HEK293T (cell line): ENCODE data around the gene DCP2.
"Not testable (repeated sequence)": the region's sequence is repeated elsewhere in the genome, so short reads cannot be mapped to it uniquely, and the experiment has no call there.

Source experiments
- CTCF ChIA-PET: fragments of 350-600 bp; formaldehyde crosslinking; extraction: SDS; loops from one replicate; lab custom pipeline; 2021; ENCODE audit warnings: antibody characterized with exemption, inconsistent platforms; lab: Yijun Ruan, JAX
- POLR2A ChIA-PET: fragments of 350-600 bp; formaldehyde crosslinking; extraction: SDS; loops from one replicate; lab custom pipeline; 2020; ENCODE audit warnings: antibody characterized with exemption, inconsistent platforms; lab: Yijun Ruan, JAX
- DNase-seq: peaks from one replicate; pipeline ENCODE4 v3.0.0; 2012; ENCODE audit warnings: mixed read lengths; ENCODE audit errors: extremely low spot score
- ARNT ChIP-seq: fragments of 450-650 bp; IDR thresholded peaks from 2 replicates; pipeline ENCODE4 v1.6.1; 2017; ENCODE audit warnings: mild to moderate bottlenecking
- BHLHE40 ChIP-seq: fragments of 450-650 bp; IDR thresholded peaks from 2 replicates; pipeline ENCODE4 v1.6.1; 2016; ENCODE audit warnings: mild to moderate bottlenecking, moderate library complexity, borderline replicate concordance
- CTBP1 ChIP-seq: fragments of 450-650 bp; IDR thresholded peaks from 2 replicates; pipeline ENCODE4 v1.6.1; 2016; ENCODE audit warnings: borderline replicate concordance
- ELF4 ChIP-seq: fragments of 450-650 bp; IDR thresholded peaks from 2 replicates; pipeline ENCODE4 v1.6.1; 2017; ENCODE audit warnings: antibody characterized with exemption
- FOXA1 ChIP-seq: fragments of 450-650 bp; IDR thresholded peaks from 2 replicates; pipeline ENCODE4 v1.6.1; 2016; ENCODE audit warnings: mild to moderate bottlenecking
- FOXK2 ChIP-seq: fragments of 450-650 bp; IDR thresholded peaks from 2 replicates; pipeline ENCODE4 v1.6.1; 2016; ENCODE audit warnings: mild to moderate bottlenecking
- FOXM1 ChIP-seq: fragments of 450-650 bp; IDR thresholded peaks from 2 replicates; pipeline ENCODE4 v1.6.1; 2017; ENCODE audit warnings: mild to moderate bottlenecking, borderline replicate concordance
- HDGF ChIP-seq: fragments of 450-650 bp; IDR thresholded peaks from 2 replicates; pipeline ENCODE4 v1.6.1; 2017; ENCODE audit warnings: antibody characterized with exemption, borderline replicate concordance
- L3MBTL2 ChIP-seq: fragments of 450-650 bp; conservative IDR thresholded peaks from 2 replicates; pipeline ENCODE4 v1.6.1; 2016; ENCODE audit warnings: mild to moderate bottlenecking
- LEF1 ChIP-seq: fragments of 450-650 bp; IDR thresholded peaks from 2 replicates; pipeline ENCODE4 v1.6.1; 2017; ENCODE audit warnings: mild to moderate bottlenecking, borderline replicate concordance
- NFRKB ChIP-seq: fragments of 450-650 bp; IDR thresholded peaks from 2 replicates; pipeline ENCODE4 v1.6.1; 2016; ENCODE audit warnings: mild to moderate bottlenecking, moderate library complexity
- PKNOX1 ChIP-seq: fragments of 450-650 bp; IDR thresholded peaks from 2 replicates; pipeline ENCODE4 v1.6.1; 2016
- SP1 ChIP-seq: fragments of 450-650 bp; IDR thresholded peaks from 2 replicates; pipeline ENCODE4 v1.6.1; 2017
- SUZ12 ChIP-seq: fragments of 450-650 bp; IDR thresholded peaks from 2 replicates; pipeline ENCODE4 v1.6.1; 2016; ENCODE audit warnings: mild to moderate bottlenecking
- TARDBP ChIP-seq: fragments of 450-650 bp; IDR thresholded peaks from 2 replicates; pipeline ENCODE4 v1.6.1; 2016
- ZNF384 ChIP-seq: fragments of 450-650 bp; IDR thresholded peaks from 2 replicates; pipeline ENCODE4 v1.6.1; 2016

DCP2 gene

DNA sequence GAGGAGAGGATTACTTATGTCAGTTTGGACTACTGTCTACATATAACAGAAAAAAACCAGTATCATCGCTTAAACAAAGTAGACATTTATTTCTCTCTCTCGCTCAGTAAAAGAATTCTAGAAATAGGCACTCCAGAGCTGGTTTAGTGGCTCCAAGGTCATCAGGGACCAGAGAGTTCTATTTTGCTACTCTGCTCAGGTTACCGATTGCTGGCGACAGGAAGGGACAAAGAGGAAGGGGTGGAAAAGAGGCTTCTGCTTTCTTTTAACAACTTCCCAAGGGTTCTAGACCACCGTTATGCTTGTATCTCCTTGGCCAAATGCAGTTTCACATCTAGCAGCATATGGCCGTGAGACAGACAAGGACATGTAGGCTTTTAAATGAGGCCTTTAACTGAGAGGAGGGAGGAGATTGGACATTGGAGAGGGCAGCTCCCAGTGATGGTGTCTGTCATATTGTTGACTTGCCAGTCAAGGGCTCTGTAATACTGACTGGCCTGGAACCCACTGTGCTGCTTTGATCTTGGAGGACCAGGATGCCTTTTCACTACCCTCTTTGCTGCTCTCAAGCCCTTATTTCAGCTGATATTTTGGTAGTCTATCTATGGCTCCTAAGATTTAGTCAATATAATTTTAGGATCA is 15.6 kb upstream of the DCP2 start:
- TF ChIP-seq HDGF = no peak
- TF ChIP-seq BHLHE40 = no peak
- TF ChIP-seq PKNOX1 = no peak
- TF ChIP-seq L3MBTL2 = no peak
- no peak for TF ChIP-seq SP1
- TF ChIP-seq NFRKB = no peak
- no peak for TF ChIP-seq FOXM1
- TF ChIP-seq ARNT = no peak
- TF ChIP-seq FOXK2 = no peak
- TF ChIP-seq TARDBP = no peak
- TF ChIP-seq ELF4 = no peak
- no peak for TF ChIP-seq SUZ12
- no peak for TF ChIP-seq FOXA1
- TF ChIP-seq ZNF384 = no peak
- TF ChIP-seq LEF1 = no peak
- no peak for TF ChIP-seq CTBP1
- ChIA-PET CTCF (no interaction called here), POLR2A (interaction anchor here (0.7 to 4.6 kb wide), 4 partner anchors 8 to 40 kb away, joined by 3 to 30 read pairs (median 6); partner anchors contain the start of genes DCP2 and REEP5)
- no peak for DNase-seq

DNA sequence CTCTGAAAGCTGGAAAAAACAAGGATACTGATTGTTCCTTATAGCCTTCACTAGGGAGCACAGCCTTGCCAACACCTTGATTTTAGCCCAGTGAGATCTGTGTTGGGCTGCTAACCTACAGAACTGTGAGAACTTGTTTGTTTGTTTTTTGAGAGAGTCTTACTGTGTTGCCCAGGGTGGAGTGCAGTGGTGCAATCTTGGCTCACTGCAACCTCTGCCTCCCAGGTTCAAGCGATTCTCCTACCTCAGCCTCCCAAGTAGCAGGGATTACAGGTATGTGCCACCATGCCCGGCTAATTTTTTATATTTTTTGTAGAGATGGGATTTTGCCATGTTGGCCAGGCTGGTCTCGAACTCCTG is 13.2 kb upstream of the DCP2 start:
- POLR2A ChIA-PET = interaction anchor here (2.5 to 4.6 kb wide), 2 partner anchors 12 to 42 kb away, joined by 9 to 30 read pairs; partner anchors contain the start of gene DCP2
- CTCF ChIA-PET, DNase-seq: not testable (repeated sequence)

DNA sequence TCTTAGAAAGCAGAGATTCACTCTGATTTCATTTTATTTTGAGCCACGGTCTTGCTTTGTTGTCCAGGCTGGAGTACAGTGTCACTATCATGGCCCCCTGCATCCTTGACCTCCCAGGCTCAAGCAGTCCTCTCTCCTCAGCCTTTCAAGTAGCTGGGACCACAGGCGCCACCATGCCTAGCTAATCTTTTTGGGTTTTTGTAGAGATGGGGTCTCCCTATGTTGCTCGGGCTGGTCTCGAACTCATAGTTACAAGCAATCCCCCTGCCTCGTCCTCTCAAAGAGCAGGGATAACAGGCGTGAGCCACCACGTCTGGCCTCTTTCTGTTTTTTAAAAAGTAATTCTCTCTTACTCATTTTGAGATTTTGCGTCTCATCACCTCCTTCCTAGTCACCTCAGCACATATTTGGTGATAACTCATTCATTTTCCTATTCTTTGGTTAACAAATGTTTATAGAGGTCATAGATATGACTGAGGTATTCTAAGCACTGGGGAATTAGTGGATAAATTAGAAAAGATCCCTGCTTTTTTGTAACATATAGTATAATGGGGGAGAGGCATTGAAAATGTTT is 10.8 kb upstream of the DCP2 start:
- ChIA-PET CTCF (interaction anchor here (0.6 kb wide), 1 partner anchor 21 kb away, joined by 3 read pairs; no protein-coding TSS in a partner anchor), POLR2A (interaction anchor here (1.0 kb wide), 1 partner anchor 10 kb away, joined by 7 read pairs; the partner anchor contains the start of gene DCP2)
- no peak for TF ChIP-seq CTBP1
- no peak for TF ChIP-seq ARNT
- no peak for DNase-seq

GRCh38 chr5:112967520-112968083 is 9.0 kb upstream of the DCP2 start:
- CTCF ChIA-PET = interaction anchor here (0.9 kb wide), 1 partner anchor 45 kb away, joined by 3 read pairs; no protein-coding TSS in a partner anchor
- POLR2A ChIA-PET = interaction anchor here (1.1 to 2.5 kb wide), 2 partner anchors 8 to 46 kb away, joined by 3 to 29 read pairs; partner anchors contain the start of gene DCP2
- no peak for DNase-seq
- TF ChIP-seq ARNT (no peak), ZNF384 (no peak), SUZ12 (no peak), ELF4 (no peak), HDGF (no peak), LEF1 (no peak), FOXK2 (no peak), SP1 (no peak)

GRCh38 chr5:112968411-112969106 is 8.0 kb upstream of the DCP2 start:
- ChIA-PET POLR2A (interaction anchor here (1.1 to 2.5 kb wide), 3 partner anchors 8 to 47 kb away, joined by 3 to 29 read pairs (median 5); partner anchors contain the start of genes DCP2 and REEP5), CTCF (no interaction called here)
- DNase-seq = no peak
- TF ChIP-seq LEF1 (no peak), BHLHE40 (no peak), FOXK2 (no peak), ZNF384 (no peak), SUZ12 (no peak), PKNOX1 (no peak), ARNT (no peak), FOXA1 (no peak), L3MBTL2 (no peak), NFRKB (no peak), ELF4 (no peak)

DNA sequence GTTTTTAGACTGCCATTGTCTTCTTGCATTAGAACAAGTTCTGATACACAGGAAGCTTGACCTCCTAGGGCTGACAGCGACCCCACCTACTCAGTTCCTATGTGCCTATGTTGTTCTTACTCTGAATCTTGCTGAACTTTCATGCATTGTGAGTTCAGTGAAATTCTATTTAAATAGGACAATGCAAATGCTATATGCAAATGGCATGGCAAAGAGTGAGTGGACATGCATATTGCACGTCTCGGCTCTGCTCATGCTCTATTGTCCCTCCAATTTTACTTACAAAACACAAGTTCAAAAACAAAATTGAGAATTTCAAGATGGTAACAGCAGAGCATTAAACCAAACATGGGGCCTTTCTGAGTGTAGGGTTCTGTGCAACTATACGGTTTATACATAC is 5.3 kb upstream of the DCP2 start:
- DNase-seq = no peak
- ChIA-PET POLR2A (interaction anchor here (1.3 kb wide), 1 partner anchor 50 kb away, joined by 4 read pairs; the partner anchor contains the start of gene REEP5), CTCF (no interaction called here)
- no peak for TF ChIP-seq FOXM1
- no peak for TF ChIP-seq SP1
- TF ChIP-seq CTBP1 = no peak
- no peak for TF ChIP-seq LEF1

DNA sequence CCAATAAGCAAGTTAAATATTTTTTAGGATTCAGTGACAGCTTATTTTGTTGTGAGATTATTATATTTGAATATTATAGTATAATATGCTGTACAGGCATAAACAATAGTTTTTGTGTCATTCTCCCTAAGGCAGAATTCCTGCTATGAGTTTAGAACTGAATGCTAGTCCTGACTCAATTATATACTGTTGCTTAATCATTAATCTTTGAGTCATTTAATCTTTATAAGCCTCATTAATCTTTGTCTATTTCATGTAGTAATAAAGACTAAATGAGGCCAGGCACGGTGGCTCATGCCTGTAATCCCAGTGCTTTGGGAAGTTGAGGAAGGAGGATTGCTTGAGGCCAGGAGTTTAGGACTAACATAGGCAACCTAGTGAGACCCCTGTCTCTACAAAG is 3.6 kb upstream of the DCP2 start:
- TF ChIP-seq SP1 = no peak
- no peak for TF ChIP-seq ARNT
- TF ChIP-seq PKNOX1 = no peak
- POLR2A ChIA-PET = no interaction called here
- DNase-seq = no peak
- CTCF ChIA-PET = no interaction called here
